HepG2 (cell line): ENCODE results near the gene SDR42E2. TPM values are rescaled to one million over a fixed set of nuclear protein-coding genes. Genes with fewer than 3 reads are reported as not detected.

Experiments used
- ATAD3A ChIP-seq: sonication (generic); formaldehyde crosslinking; IDR thresholded peaks from 2 replicates; pipeline ENCODE4 v1.4.0; 2020; ENCODE audit warnings: missing genetic modification reagents
- DMAP1 ChIP-seq: IDR thresholded peaks from 2 replicates; pipeline ENCODE4 v1.6.1; 2016
- DNMT3B ChIP-seq: conservative IDR thresholded peaks from 2 replicates; pipeline ENCODE4 v1.6.1; 2016; ENCODE audit warnings: missing biosample characterization, control low read depth
- ETS1 ChIP-seq: sonication (generic); formaldehyde crosslinking; IDR thresholded peaks from 2 replicates; pipeline ENCODE4 v1.4.0; 2020; ENCODE audit warnings: missing genetic modification reagents
- FUBP1 ChIP-seq: sonication (generic); formaldehyde crosslinking; IDR thresholded peaks from 2 replicates; pipeline ENCODE4 v1.5.1; 2020; ENCODE audit warnings: missing genetic modification reagents, mild to moderate bottlenecking, borderline replicate concordance
- GATAD1 ChIP-seq: IDR thresholded peaks from 2 replicates; pipeline ENCODE4 v1.6.1; 2016; ENCODE audit warnings: missing genetic modification reagents, missing compliant biosample characterization
- HBP1 ChIP-seq: IDR thresholded peaks from 2 replicates; pipeline ENCODE4 v1.6.1; 2016; ENCODE audit warnings: low read depth, control low read depth
- HMG20B ChIP-seq: conservative IDR thresholded peaks from 2 replicates; pipeline ENCODE4 v1.6.1; 2016; ENCODE audit warnings: missing genetic modification reagents, missing compliant biosample characterization
- HOXA5 ChIP-seq: sonication (generic); formaldehyde crosslinking; IDR thresholded peaks from 2 replicates; pipeline ENCODE4 v1.4.0; 2020; ENCODE audit warnings: missing genetic modification reagents
- KLF13 ChIP-seq: sonication (generic); formaldehyde crosslinking; IDR thresholded peaks from 2 replicates; pipeline ENCODE4 v1.4.0; 2020; ENCODE audit warnings: mild to moderate bottlenecking, missing genetic modification reagents
- NFE2L1 ChIP-seq: sonication (generic); formaldehyde crosslinking; IDR thresholded peaks from 2 replicates; pipeline ENCODE4 v1.4.0; 2020; ENCODE audit warnings: missing genetic modification reagents, mild to moderate bottlenecking, borderline replicate concordance
- NR3C1 ChIP-seq: sonication (generic); formaldehyde crosslinking; IDR thresholded peaks from 2 replicates; pipeline ENCODE4 v1.4.0; 2020; ENCODE audit warnings: missing genetic modification reagents
- SIN3A ChIP-seq: IDR thresholded peaks from 2 replicates; pipeline ENCODE4 v1.6.1; 2011; ENCODE audit warnings: low read depth, mild to moderate bottlenecking, control low read depth, low read length, borderline replicate concordance
- SRSF4 ChIP-seq: fragments of 200-400 bp; formaldehyde crosslinking; IDR thresholded peaks from one replicate; pipeline ENCODE4 v1.6.1; 2018; ENCODE audit warnings: mild to moderate bottlenecking, low read depth, low read length, moderate library complexity; ENCODE audit not compliant: poor library complexity, severe bottlenecking
- TBX2 ChIP-seq: sonication (generic); formaldehyde crosslinking; IDR thresholded peaks from 2 replicates; pipeline ENCODE4 v1.5.0; 2020; ENCODE audit warnings: missing genetic modification reagents, mild to moderate bottlenecking, borderline replicate concordance
- TGIF2 ChIP-seq: IDR thresholded peaks from 2 replicates; pipeline ENCODE4 v1.6.1; 2016; ENCODE audit warnings: control low read depth, missing compliant biosample characterization
- ZNF10 ChIP-seq: sonication (generic); formaldehyde crosslinking; IDR thresholded peaks from 2 replicates; pipeline ENCODE4 v1.4.0; 2020; ENCODE audit warnings: mild to moderate bottlenecking, low read depth, missing genetic modification reagents, borderline replicate concordance
- ZNF570 ChIP-seq: sonication (generic); formaldehyde crosslinking; IDR thresholded peaks from 2 replicates; pipeline ENCODE4 v1.4.0; 2020; ENCODE audit warnings: mild to moderate bottlenecking, missing genetic modification reagents, borderline replicate concordance
- ZNF629 ChIP-seq: sonication (generic); formaldehyde crosslinking; conservative IDR thresholded peaks from 2 replicates; pipeline ENCODE4 v1.5.0; 2020; ENCODE audit warnings: missing genetic modification reagents
- polyA plus RNA-seq, 8 experiments: library from polyadenylated mRNA; depleted of rRNA in 3 of 8; stranded (reverse) in 7 of 8; unstranded in 1 of 8; fragments of >200 nt; fragmentation: Illumina TruSeq in 4 of 8; extraction: Trizol in 4 of 8; gene quantifications; 2 replicates each; pipeline versions ENCODE4 v1.2.1 to v1.2.3, GENCODE V29; 2011 to 2016; ENCODE audit warnings: low read depth in 4 of 8, missing spikeins in 1 of 8, mixed read lengths in 1 of 8; ENCODE audit not compliant: insufficient read depth in 1 of 8
- total RNA-seq, 5 experiments: library from RNA; depleted of rRNA; stranded (reverse); fragments of >200 nt; fragmentation: Illumina TruSeq; extraction: Trizol; gene quantifications; 2 replicates each; pipeline ENCODE4 v1.2.3, GENCODE V29; 2016; ENCODE audit warnings: low read depth in 1 of 5
- TF ChIP-seq, protein P1 (sequence below): sonication (generic); formaldehyde crosslinking; IDR thresholded peaks from 2 replicates; pipeline ENCODE4 v1.5.1; 2020; ENCODE audit warnings: mild to moderate bottlenecking, missing genetic modification reagents
- TF ChIP-seq, protein P2 (sequence below): sonication (generic); formaldehyde crosslinking; IDR thresholded peaks from 2 replicates; pipeline ENCODE4 v1.4.0; 2020; ENCODE audit warnings: missing genetic modification reagents, borderline replicate concordance

Gene SDR42E2
- total and polyA plus RNA-seq, 2 of the 13 experiments (the other 11 are each of a cell fraction or from before 2014, with no cell fraction given), result 0.05 to 0.11 TPM

- TF ChIP-seq ETS1 (CRISPR knock-in tag) (no peak), ZNF10 (no peak), SIN3A (no peak), ZNF570 (no peak), KLF13 (no peak), HMG20B (CRISPR knock-in tag) (no peak), FUBP1 (CRISPR knock-in tag) (0 out of 2 replicates have a peak, but pooled peaks have one; percentile 60), TBX2 (CRISPR knock-in tag) (0 out of 2 replicates have a peak, but pooled peaks have one; percentile 32), NR3C1 (CRISPR knock-in tag) (no peak), ZNF629 (no peak), GATAD1 (no peak), DMAP1 (CRISPR knock-in tag) (no peak; the same call in 1 of the 2 replicates), SRSF4 (no peak), HBP1 (CRISPR knock-in tag) (no peak), DNMT3B (no peak), TGIF2 (CRISPR knock-in tag) (no peak), ATAD3A (CRISPR knock-in tag) (no peak), NFE2L1 (no peak), HOXA5 (CRISPR knock-in tag) (no peak; the same call in 1 of the 2 replicates)
- TF ChIP-seq, protein P1, sequence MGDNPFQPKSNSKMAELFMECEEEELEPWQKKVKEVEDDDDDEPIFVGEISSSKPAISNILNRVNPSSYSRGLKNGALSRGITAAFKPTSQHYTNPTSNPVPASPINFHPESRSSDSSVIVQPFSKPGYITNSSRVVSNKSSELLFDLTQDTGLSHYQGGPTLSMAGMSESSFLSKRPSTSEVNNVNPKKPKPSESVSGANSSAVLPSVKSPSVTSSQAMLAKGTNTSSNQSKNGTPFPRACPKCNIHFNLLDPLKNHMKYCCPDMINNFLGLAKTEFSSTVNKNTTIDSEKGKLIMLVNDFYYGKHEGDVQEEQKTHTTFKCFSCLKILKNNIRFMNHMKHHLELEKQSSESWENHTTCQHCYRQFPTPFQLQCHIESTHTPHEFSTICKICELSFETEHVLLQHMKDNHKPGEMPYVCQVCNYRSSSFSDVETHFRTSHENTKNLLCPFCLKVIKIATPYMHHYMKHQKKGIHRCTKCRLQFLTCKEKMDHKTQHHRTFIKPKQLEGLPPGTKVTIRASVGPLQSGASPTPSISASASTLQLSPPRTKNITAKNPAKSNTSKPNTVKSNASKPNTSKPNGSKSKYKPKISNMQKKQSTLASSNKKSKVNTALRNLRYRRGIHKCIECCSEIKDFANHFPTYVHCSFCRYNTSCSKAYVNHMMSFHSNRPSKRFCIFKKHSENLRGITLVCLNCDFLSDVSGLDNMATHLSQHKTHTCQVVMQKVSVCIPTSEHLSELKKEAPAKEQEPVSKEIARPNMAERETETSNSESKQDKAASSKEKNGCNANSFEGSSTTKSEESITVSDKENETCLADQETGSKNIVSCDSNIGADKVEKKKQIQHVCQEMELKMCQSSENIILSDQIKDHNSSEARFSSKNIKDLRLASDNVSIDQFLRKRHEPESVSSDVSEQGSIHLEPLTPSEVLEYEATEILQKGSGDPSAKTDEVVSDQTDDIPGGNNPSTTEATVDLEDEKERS (CRISPR knock-in tag), result no peak; the same call in 1 of the 2 replicates
- TF ChIP-seq, protein P2, sequence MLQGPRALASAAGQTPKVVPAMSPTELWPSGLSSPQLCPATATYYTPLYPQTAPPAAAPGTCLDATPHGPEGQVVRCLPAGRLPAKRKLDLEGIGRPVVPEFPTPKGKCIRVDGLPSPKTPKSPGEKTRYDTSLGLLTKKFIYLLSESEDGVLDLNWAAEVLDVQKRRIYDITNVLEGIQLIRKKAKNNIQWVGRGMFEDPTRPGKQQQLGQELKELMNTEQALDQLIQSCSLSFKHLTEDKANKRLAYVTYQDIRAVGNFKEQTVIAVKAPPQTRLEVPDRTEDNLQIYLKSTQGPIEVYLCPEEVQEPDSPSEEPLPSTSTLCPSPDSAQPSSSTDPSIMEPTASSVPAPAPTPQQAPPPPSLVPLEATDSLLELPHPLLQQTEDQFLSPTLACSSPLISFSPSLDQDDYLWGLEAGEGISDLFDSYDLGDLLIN (CRISPR knock-in tag), result no peak
Measured at GRCh38 chr16:22191532-22192260, 29.4 kb downstream of the SDR42E2 start (continued).
